AG10803 (cell line): ENCODE results near the gene PIGQ.

Experiments used
- DNase-seq: peaks from one replicate; pipeline ENCODE4 v3.0.0; 2010; ENCODE audit warnings: low read depth
- H3K4me3 ChIP-seq: 2 replicates; pipeline ENCODE4 v1.5.1; 2011; ENCODE audit warnings: mild to moderate bottlenecking, low read length, control low read depth
- TF ChIP-seq, protein P1 (sequence below): conservative IDR thresholded peaks from 2 replicates; pipeline ENCODE4 v1.5.1; 2011; ENCODE audit warnings: mild to moderate bottlenecking, low read length, control low read depth, inconsistent platforms

PIGQ gene

GRCh38 chr16:546909-547770, 22.6 kb upstream of the PIGQ start:
- TF ChIP-seq, protein P1, sequence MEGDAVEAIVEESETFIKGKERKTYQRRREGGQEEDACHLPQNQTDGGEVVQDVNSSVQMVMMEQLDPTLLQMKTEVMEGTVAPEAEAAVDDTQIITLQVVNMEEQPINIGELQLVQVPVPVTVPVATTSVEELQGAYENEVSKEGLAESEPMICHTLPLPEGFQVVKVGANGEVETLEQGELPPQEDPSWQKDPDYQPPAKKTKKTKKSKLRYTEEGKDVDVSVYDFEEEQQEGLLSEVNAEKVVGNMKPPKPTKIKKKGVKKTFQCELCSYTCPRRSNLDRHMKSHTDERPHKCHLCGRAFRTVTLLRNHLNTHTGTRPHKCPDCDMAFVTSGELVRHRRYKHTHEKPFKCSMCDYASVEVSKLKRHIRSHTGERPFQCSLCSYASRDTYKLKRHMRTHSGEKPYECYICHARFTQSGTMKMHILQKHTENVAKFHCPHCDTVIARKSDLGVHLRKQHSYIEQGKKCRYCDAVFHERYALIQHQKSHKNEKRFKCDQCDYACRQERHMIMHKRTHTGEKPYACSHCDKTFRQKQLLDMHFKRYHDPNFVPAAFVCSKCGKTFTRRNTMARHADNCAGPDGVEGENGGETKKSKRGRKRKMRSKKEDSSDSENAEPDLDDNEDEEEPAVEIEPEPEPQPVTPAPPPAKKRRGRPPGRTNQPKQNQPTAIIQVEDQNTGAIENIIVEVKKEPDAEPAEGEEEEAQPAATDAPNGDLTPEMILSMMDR, result peak; percentile 57
- peak; percentile 58 for DNase-seq
- H3K4me3 ChIP-seq, result no peak overlapping the region

DNA sequence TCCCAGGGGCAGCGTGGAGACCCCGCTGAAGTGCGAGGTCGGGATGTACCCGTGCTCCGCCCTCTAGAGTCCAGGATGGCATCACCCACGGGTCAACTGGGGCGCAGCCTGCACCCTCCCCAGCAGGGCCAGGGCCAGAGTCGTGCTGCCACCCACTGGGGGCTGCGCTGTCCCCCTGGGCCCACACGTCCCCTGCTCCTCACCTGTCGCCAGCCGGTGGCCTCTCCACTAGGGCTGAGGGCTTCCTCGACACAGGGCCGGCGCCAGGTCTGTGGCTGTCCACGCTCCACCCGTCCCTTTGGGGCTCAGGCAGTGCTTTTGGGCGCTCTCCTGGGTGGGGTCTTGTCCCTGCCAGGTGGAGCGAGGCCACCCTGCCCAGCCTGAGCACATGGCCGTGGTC, 21.2 kb upstream of the PIGQ start:
- TF ChIP-seq, protein P1, result no peak
- H3K4me3 ChIP-seq, result no peak overlapping the region
- DNase-seq, result no peak

DNA sequence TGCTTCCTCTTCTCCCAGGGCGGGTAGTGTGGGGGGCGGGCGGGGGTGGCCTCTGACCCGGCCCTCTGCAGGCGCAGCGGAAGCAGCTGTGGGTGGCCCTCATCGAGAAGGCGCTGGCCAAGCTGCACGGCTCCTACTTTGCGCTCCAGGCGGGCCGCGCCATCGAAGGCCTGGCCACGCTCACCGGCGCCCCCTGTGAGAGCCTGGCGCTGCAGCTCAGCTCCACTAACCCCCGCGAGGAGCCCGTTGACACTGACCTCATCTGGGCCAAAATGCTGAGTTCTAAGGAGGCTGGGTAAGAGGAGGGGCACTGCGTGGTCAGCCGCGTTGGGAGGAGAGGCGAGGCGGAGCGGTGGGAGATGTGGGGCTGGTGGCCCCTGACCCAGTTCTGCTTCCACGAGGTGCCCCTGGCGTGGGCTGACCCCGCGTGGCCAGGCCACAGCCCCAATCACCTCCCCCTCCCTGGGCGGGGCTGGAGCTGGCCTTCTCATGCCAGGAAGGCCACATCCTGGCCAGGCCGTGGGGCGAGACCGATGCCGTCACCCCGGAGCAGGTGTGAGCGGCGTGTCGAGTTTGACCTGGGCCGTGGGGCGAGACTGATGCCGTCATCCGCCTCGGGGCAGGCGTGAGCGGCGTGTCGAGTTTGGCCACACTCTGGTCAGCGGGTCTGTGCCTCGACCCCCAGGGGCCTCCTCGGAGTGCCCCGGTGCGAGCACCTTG, 20.1 kb upstream of the PIGQ start:
- H3K4me3 ChIP-seq, result no peak overlapping the region
- DNase-seq, result no peak
- TF ChIP-seq, protein P1, result no peak

GRCh38 chr16:551210-551609, 18.6 kb upstream of the PIGQ start:
- DNase-seq, result no peak
- TF ChIP-seq, protein P1, result no peak
- no peak overlapping the region for H3K4me3 ChIP-seq

DNA sequence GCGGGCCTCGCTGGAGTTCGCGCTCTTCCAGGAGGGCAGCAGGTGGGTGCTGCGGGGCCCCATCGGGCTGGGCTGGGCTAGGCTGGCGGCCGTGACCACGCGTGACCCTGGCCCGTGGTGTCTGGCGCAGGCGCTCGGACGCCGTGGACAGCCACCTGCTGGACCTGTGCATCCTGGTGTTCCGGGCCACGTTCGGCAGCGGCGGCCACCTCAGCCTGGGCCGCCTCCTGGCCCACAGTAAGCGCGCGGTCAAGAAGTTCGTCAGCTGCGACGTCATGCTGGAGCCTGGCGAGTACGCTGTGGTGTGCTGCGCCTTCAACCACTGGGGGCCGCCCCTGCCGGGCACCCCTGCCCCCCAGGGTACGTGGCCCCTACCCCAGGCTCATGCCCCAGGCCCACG, 17.6 kb upstream of the PIGQ start:
- H3K4me3 ChIP-seq, result no peak overlapping the region
- no peak for DNase-seq
- TF ChIP-seq, protein P1, result no peak

- no peak for DNase-seq
- no peak overlapping the region for H3K4me3 ChIP-seq
- TF ChIP-seq, protein P1, result no peak
Observed at GRCh38 chr16:553601-554296, 16.0 kb upstream of the PIGQ start.

- no peak overlapping the region for H3K4me3 ChIP-seq
- DNase-seq, result no peak
- TF ChIP-seq, protein P1, result no peak
Observed at GRCh38 chr16:554297-554621, 15.5 kb upstream of the PIGQ start.
